CD14-positive monocyte (primary cell): Measurements from ENCODE around the gene PIANP. TPM values are rescaled to one million over a fixed set of nuclear protein-coding genes. Genes with fewer than 3 reads are reported as not detected.

ENCODE experiments used
- DNase-seq, 3 donors: peaks; one replicate each; pipeline ENCODE4 v3.0.0-alpha.2; 2011 to 2022
- H2AFZ ChIP-seq: 2 replicates; pipeline ENCODE4 v1.6.0; 2012; ENCODE audit warnings: mild to moderate bottlenecking, low read depth, low read length, inconsistent platforms; ENCODE audit not compliant: insufficient read depth, poor library complexity, severe bottlenecking
- H3K27ac ChIP-seq, 2 donors: 1 replicate in 1 of 2; 2 replicates in 1 of 2; pipeline ENCODE4 v1.5.1; 2012 to 2013; ENCODE audit warnings: low read length in 2 of 2, control low read depth in 1 of 2, inconsistent platforms in 1 of 2, low read depth in 1 of 2, mild to moderate bottlenecking in 1 of 2
- H3K27me3 ChIP-seq, 2 donors: one replicate each; pipeline versions ENCODE4 v1.6.0 to v1.6.1; 2011 to 2013; ENCODE audit warnings: low read length in 2 of 2; ENCODE audit not compliant: control insufficient read depth in 2 of 2, insufficient read depth in 2 of 2
- H3K36me3 ChIP-seq, 2 donors: replicated peaks in 1 of 2; 1 replicate in 1 of 2; 2 replicates in 1 of 2; pipeline versions ENCODE4 v1.5.1 to v1.6.1; 2012 to 2013; ENCODE audit warnings: low read length in 2 of 2, control low read depth in 1 of 2, inconsistent platforms in 1 of 2, mild to moderate bottlenecking in 1 of 2; ENCODE audit not compliant: insufficient read depth in 2 of 2, control insufficient read depth in 1 of 2
- H3K4me1 ChIP-seq, 2 donors: 1 replicate in 1 of 2; 2 replicates in 1 of 2; pipeline versions ENCODE4 v1.5.1 to v1.6.1; 2012 to 2013; ENCODE audit warnings: low read length in 2 of 2, control low read depth in 1 of 2, inconsistent platforms in 1 of 2, mild to moderate bottlenecking in 1 of 2, moderate library complexity in 1 of 2; ENCODE audit not compliant: insufficient read depth in 2 of 2, control insufficient read depth in 1 of 2
- H3K4me2 ChIP-seq: replicated peaks from 2 replicates; pipeline ENCODE3; 2012; ENCODE audit warnings: low read length, moderate library complexity, mild to moderate bottlenecking; ENCODE audit not compliant: poor library complexity, severe bottlenecking; ENCODE audit errors: extremely low read depth
- H3K4me3 ChIP-seq, 3 experiments: fragments of 200-600 bp in 1 of 3; sonication (generic) in 1 of 3; replicated peaks in 1 of 3; 1 replicate in 2 of 3; 2 replicates in 1 of 3; pipeline ENCODE4 v1.5.1; 2011 to 2013; ENCODE audit warnings: low read length in 3 of 3, mild to moderate bottlenecking in 3 of 3, control low read depth in 2 of 3, low read depth in 2 of 3, inconsistent platforms in 1 of 3, moderate library complexity in 1 of 3
- H3K79me2 ChIP-seq: 2 replicates; pipeline ENCODE4 v1.6.0; 2012; ENCODE audit warnings: mild to moderate bottlenecking, control low read depth, inconsistent platforms, low read length, moderate library complexity; ENCODE audit not compliant: insufficient read depth
- H3K9ac ChIP-seq: 2 replicates; pipeline ENCODE4 v1.6.0; 2017; ENCODE audit warnings: low read length, mild to moderate bottlenecking; ENCODE audit not compliant: insufficient read depth, poor library complexity, severe bottlenecking
- H3K9me3 ChIP-seq, 2 donors: replicated peaks in 1 of 2; 1 replicate in 1 of 2; 2 replicates in 1 of 2; pipeline versions ENCODE4 v1.5.1 to v1.6.1; 2012 to 2013; ENCODE audit warnings: low read length in 2 of 2, control low read depth in 1 of 2; ENCODE audit not compliant: control insufficient read depth in 1 of 2, insufficient read depth in 1 of 2
- H4K20me1 ChIP-seq: 2 replicates; pipeline ENCODE4 v1.6.0; 2012; ENCODE audit warnings: mild to moderate bottlenecking, low read length, control low read depth, moderate library complexity; ENCODE audit not compliant: insufficient read depth
- H3K27ac Mint-ChIP-seq, 7 donors: one replicate each; pipeline ENCODE4 v1.8.0; 2020; ENCODE audit warnings: mild to moderate bottlenecking in 7 of 7, mixed read lengths in 7 of 7, moderate library complexity in 6 of 7, inconsistent platforms in 2 of 7
- H3K27me3 Mint-ChIP-seq, 3 donors: one replicate each; pipeline ENCODE4 v1.8.0; 2021 to 2022; ENCODE audit warnings: low read depth in 3 of 3, mild to moderate bottlenecking in 3 of 3, mixed read lengths in 3 of 3, moderate library complexity in 3 of 3, inconsistent platforms in 1 of 3
- H3K36me3 Mint-ChIP-seq, 2 donors: one replicate each; pipeline ENCODE4 v1.8.0; 2020; ENCODE audit warnings: mixed read lengths in 2 of 2, inconsistent platforms in 1 of 2, mild to moderate bottlenecking in 1 of 2
- H3K4me1 Mint-ChIP-seq: one replicate; pipeline ENCODE4 v1.8.0; 2020; ENCODE audit warnings: mild to moderate bottlenecking, mixed read lengths
- H3K4me3 Mint-ChIP-seq, 2 donors: one replicate each; pipeline ENCODE4 v1.8.0; 2020; ENCODE audit warnings: mild to moderate bottlenecking in 2 of 2, mixed read lengths in 2 of 2, moderate library complexity in 1 of 2
- H3K9me3 Mint-ChIP-seq, 7 donors: one replicate each; pipeline ENCODE4 v1.8.0; 2020 to 2022; ENCODE audit warnings: mixed read lengths in 7 of 7, mild to moderate bottlenecking in 6 of 7, moderate library complexity in 6 of 7, inconsistent platforms in 2 of 7
- WGBS: methylation state at CpG from one replicate; pipeline ENCODE4 v1.1.5; 2013; ENCODE audit warnings: missing lambda C conversion rate; ENCODE audit not compliant: insufficient coverage; 5-methylcytosine and 5-hydroxymethylcytosine counted together
- intact Hi-C, 2 donors: fragments of 100-400 bp; cut with micrococcal nuclease; formaldehyde crosslinking; loops; one replicate each; pipeline versions ENCODE4 v1.15.0 to v1.15.1; 2023
- polyA plus RNA-seq, 3 donors: library from polyadenylated mRNA; depleted of rRNA in 1 of 3; unstranded in 2 of 3; stranded (reverse) in 1 of 3; fragments of 300-500 nt in 2 of 3; fragments of >200 nt in 1 of 3; fragmentation: Illumina TruSeq in 2 of 3; gene quantifications; 1 replicate in 2 of 3; 2 replicates in 1 of 3; pipeline ENCODE4 v1.2.3, GENCODE V29; 2012 to 2021
- TF ChIP-seq, protein P1 (sequence below): fragments of 200-600 bp; IDR thresholded peaks from one replicate; pipeline ENCODE4 v1.8.0; 2022; ENCODE audit warnings: antibody characterized with exemption, mild to moderate bottlenecking

PIANP gene
- polyA plus RNA-seq, 3 donors: not detected

DNA sequence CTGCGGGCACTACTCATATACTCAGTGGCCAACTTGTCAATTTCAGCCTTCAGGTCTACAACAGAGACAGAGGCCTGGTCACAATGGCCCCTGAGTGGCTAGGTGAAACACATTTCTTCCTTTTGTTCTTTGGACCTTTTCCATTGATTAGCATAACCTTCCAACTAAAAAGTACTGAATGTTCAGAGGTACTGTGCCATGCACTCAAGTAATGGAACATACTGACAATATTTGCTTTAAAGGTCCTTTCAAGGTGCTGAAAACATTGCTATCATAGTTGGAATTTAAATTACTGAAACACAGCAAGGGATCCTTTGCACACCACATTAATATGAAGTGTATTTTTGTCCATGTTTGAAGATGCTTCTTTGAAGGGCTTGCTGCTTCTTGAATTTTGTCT, 47.3 kb downstream of the PIANP start:
- Histone ChIP-seq H3K4me2 (no peak overlapping the region), H3K79me2 (peaks cover 2% of the 10 kb centered on the region), H4K20me1 (peaks cover 6% of the 10 kb centered on the region), H3K4me1 (no peaks in the 10 kb centered on the region), H3K36me3 (peaks cover 59 to 85% of the 10 kb centered on the region in 2 donors), H3K4me3 (no peak overlapping the region), H3K9me3 (no peaks in the 10 kb centered on the region), H3K9ac (no peak overlapping the region), H3K27ac (no peak overlapping the region), H3K27me3 (no peaks in the 10 kb centered on the region), H2AFZ (no peak overlapping the region)
- WGBS: 100% methylated on average over 1 of the region's 1 CpG
- TF ChIP-seq, protein P1, sequence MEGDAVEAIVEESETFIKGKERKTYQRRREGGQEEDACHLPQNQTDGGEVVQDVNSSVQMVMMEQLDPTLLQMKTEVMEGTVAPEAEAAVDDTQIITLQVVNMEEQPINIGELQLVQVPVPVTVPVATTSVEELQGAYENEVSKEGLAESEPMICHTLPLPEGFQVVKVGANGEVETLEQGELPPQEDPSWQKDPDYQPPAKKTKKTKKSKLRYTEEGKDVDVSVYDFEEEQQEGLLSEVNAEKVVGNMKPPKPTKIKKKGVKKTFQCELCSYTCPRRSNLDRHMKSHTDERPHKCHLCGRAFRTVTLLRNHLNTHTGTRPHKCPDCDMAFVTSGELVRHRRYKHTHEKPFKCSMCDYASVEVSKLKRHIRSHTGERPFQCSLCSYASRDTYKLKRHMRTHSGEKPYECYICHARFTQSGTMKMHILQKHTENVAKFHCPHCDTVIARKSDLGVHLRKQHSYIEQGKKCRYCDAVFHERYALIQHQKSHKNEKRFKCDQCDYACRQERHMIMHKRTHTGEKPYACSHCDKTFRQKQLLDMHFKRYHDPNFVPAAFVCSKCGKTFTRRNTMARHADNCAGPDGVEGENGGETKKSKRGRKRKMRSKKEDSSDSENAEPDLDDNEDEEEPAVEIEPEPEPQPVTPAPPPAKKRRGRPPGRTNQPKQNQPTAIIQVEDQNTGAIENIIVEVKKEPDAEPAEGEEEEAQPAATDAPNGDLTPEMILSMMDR: no peak
- H3K36me3 Mint-ChIP-seq: peaks cover 62 to 88% of the 10 kb centered on the region in 2 donors
- intact Hi-C loops: loop anchor here in 1 of 2 donors (5.0 kb wide), 1 partner anchor 336 kb away; no protein-coding TSS in a partner anchor
- H3K9me3 Mint-ChIP-seq: no peaks in the 10 kb centered on the region
- no peak overlapping the region for H3K4me3 Mint-ChIP-seq
- DNase-seq: no peak
- H3K4me1 Mint-ChIP-seq: no peaks in the 10 kb centered on the region
- H3K27ac Mint-ChIP-seq: peak overlapping the region in 1 of 7 donors; percentile 41
- peaks cover 0 to 2% (median 0%) of the 10 kb centered on the region in 3 donors for H3K27me3 Mint-ChIP-seq

DNA sequence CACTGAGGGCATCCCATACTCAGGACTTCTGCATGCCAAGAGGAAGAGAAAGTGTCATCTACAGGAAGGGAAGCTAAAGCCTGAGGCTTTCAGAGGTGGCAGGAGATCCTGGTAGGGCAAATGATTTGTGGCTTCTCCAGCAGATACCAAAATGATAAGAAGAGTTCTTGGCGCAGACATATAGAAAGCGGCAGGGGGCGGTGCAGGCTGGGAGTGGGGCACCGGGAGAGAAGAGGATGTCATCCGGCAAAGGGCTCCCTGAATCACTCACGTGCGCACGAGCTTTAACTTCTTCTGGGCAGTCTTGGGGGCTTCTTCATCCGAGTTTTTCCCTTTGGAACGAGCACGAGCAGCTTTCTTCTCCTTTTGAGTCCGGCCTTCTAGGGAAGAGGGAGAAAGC, 48.2 kb downstream of the PIANP start:
- DNase-seq: no peak

More for the DNA sequence above, 48.2 kb downstream of the PIANP start:
- Mint-ChIP-seq H3K4me3 (no peak overlapping the region), H3K36me3 (peaks cover 63 to 86% of the 10 kb centered on the region in 2 donors), H3K27ac (peak overlapping the region in 1 of 7 donors; percentile 43), H3K4me1 (no peaks in the 10 kb centered on the region), H3K27me3 (peaks cover 0 to 2% (median 0%) of the 10 kb centered on the region in 3 donors), H3K9me3 (no peaks in the 10 kb centered on the region)
- H3K27ac ChIP-seq: peak overlapping the region in 1 of 2 donors; percentile 38
- H3K9me3 ChIP-seq: no peaks in the 10 kb centered on the region
- peaks cover 62 to 83% of the 10 kb centered on the region in 2 donors for H3K36me3 ChIP-seq
- peaks cover 0 to 2% of the 10 kb centered on the region in 2 donors for H3K4me1 ChIP-seq
- no peaks in the 10 kb centered on the region for H3K79me2 ChIP-seq
- no peak overlapping the region for H3K4me3 ChIP-seq
- no peaks in the 10 kb centered on the region for H3K27me3 ChIP-seq
- TF ChIP-seq, protein P1: no peak
- intact Hi-C loops: loop anchor here in 1 of 2 donors (5.0 kb wide), 1 partner anchor 335 kb away; no protein-coding TSS in a partner anchor
- H3K9ac ChIP-seq: no peak overlapping the region
- H2AFZ ChIP-seq: no peak overlapping the region
- H4K20me1 ChIP-seq: peaks cover 6% of the 10 kb centered on the region
- no peak overlapping the region for H3K4me2 ChIP-seq
- 96% methylated on average over 8 of the region's 12 CpGs for WGBS
